Sigmoid colon (tissue), 7 donors: ENCODE data around the gene SEC24C. TPM values are rescaled to one million over a fixed set of nuclear protein-coding genes. Genes with fewer than 3 reads are reported as not detected.

Source experiments
- DNase-seq: peaks from one replicate; pipeline ENCODE4 v3.0.0-alpha.2; 2019
- H3K27ac ChIP-seq, 4 donors: fragments of 200-600 bp; sonication (generic); one replicate each; pipeline ENCODE4 v1.5.1; 2016 to 2019; ENCODE audit warnings: mild to moderate bottlenecking in 1 of 4
- H3K27me3 ChIP-seq, 3 donors: fragments of 200-600 bp; sonication (generic); one replicate each; pipeline ENCODE4 v1.5.1; 2019; ENCODE audit warnings: mild to moderate bottlenecking in 1 of 3
- H3K36me3 ChIP-seq, 4 donors: fragments of 200-600 bp; sonication (generic); one replicate each; pipeline ENCODE4 v1.5.1; 2016 to 2019
- H3K4me1 ChIP-seq, 4 donors: fragments of 200-600 bp; sonication (generic); one replicate each; pipeline ENCODE4 v1.5.1; 2017 to 2019
- H3K4me3 ChIP-seq, 4 donors: fragments of 200-600 bp; sonication (generic); one replicate each; pipeline ENCODE4 v1.5.1; 2017 to 2019; ENCODE audit warnings: mild to moderate bottlenecking in 2 of 4, moderate library complexity in 1 of 4
- H3K9me3 ChIP-seq, 4 donors: fragments of 200-600 bp in 3 of 4; sonication (generic) in 3 of 4; one replicate each; pipeline versions ENCODE4 v1.5.1 to v1.6.1; 2013 to 2019
- CTCF ChIP-seq, 4 experiments: fragments of 450-650 bp in 3 of 4; fragments of 200-600 bp in 1 of 4; IDR thresholded peaks; one replicate each; pipeline ENCODE4 v1.5.1; 2016 to 2019; ENCODE audit warnings: antibody characterized with exemption in 4 of 4, mild to moderate bottlenecking in 3 of 4, moderate library complexity in 2 of 4
- EP300 ChIP-seq, 4 donors: sonication (generic); formaldehyde crosslinking; IDR thresholded peaks; one replicate each; pipeline ENCODE4 v1.6.1; 2017; ENCODE audit warnings: antibody characterized with exemption in 4 of 4
- POLR2A ChIP-seq, 2 donors: fragments of 450-650 bp; IDR thresholded peaks; one replicate each; pipeline ENCODE4 v1.6.1; 2016; ENCODE audit warnings: antibody characterized with exemption in 2 of 2, mild to moderate bottlenecking in 2 of 2, moderate library complexity in 2 of 2
- POLR2AphosphoS5 ChIP-seq, 4 donors: sonication (generic); formaldehyde crosslinking; IDR thresholded peaks; one replicate each; pipeline ENCODE4 v1.6.1; 2017; ENCODE audit warnings: antibody characterized with exemption in 4 of 4
- WGBS, 2 donors: extraction: QIAGEN DNeasy Blood & Tissue Kit; methylation state at CpG; one replicate each; pipeline ENCODE4 v1.1.7; 2013; 5-methylcytosine and 5-hydroxymethylcytosine counted together
- intact Hi-C: fragments of 100-400 bp; cut with DNase I; formaldehyde crosslinking; loops from one replicate; pipeline ENCODE4 v1.15.1; 2023
- polyA plus RNA-seq, 3 donors: library from polyadenylated mRNA; stranded (reverse); fragments of 200-250 nt; gene quantifications; one replicate each; pipeline ENCODE4 v1.2.3, GENCODE V29; 2013
- total RNA-seq, 4 donors: library from RNA; depleted of rRNA; stranded (reverse); fragments of >200 nt; gene quantifications; one replicate each; pipeline ENCODE4 v1.1.0, GENCODE V29; 2016
- donor health status: healthy with polysubstance abuse.
- donor health status: Bipolar disorder and iron deficiency.
- donor health status: healthy.

SEC24C gene
- total and polyA plus RNA-seq, 7 donors = 25.2 to 52.3 (median 37.5) TPM

GRCh38 chr10:73779539-73780197 lies 35.5 kb downstream of the SEC24C start:
- intact Hi-C loops = no loop called here
- peaks cover 0 to 45% (median 43%) of the 10 kb centered on the region in 4 donors for H3K4me1 ChIP-seq
- H3K27ac ChIP-seq = no peak overlapping the region
- H3K27me3 ChIP-seq = no peaks in the 10 kb centered on the region
- no peak overlapping the region for H3K4me3 ChIP-seq
- TF ChIP-seq POLR2A (IDR thresholded peaks at IDR 0.05) = no peak
- no peak for TF ChIP-seq EP300 (IDR thresholded peaks at IDR 0.05)
- TF ChIP-seq POLR2AphosphoS5 (IDR thresholded peaks at IDR 0.05) = no peak
- TF ChIP-seq CTCF (IDR thresholded peaks at IDR 0.05) = no peak
- no peak for DNase-seq
- 84 to 86% methylated on average over 3 of the region's 3 CpGs for WGBS, 2 donors
- H3K36me3 ChIP-seq = peaks cover 0 to 59% (median 11%) of the 10 kb centered on the region in 4 donors
- H3K9me3 ChIP-seq = no peaks in the 10 kb centered on the region

GRCh38 chr10:73780301-73780700 lies 36.1 kb downstream of the SEC24C start:
- H3K4me3 ChIP-seq = no peak overlapping the region

GRCh38 chr10:73780966-73781365 lies 36.8 kb downstream of the SEC24C start:
- H3K9me3 ChIP-seq = no peaks in the 10 kb centered on the region
- peaks cover 0 to 39% (median 39%) of the 10 kb centered on the region in 4 donors for H3K4me1 ChIP-seq
- peaks cover 0 to 50% (median 9%) of the 10 kb centered on the region in 4 donors for H3K36me3 ChIP-seq
- WGBS, 2 donors = 8 to 27% methylated on average over 11 of the region's 11 CpGs
- peak overlapping the region in 3 of 4 donors; percentile 92 to 97 (median 96) for H3K27ac ChIP-seq
- DNase-seq = peak; percentile 58
- intact Hi-C loops = no loop called here
- no peaks in the 10 kb centered on the region for H3K27me3 ChIP-seq
- no peak for TF ChIP-seq CTCF (IDR thresholded peaks at IDR 0.05)
- TF ChIP-seq POLR2A (IDR thresholded peaks at IDR 0.05) = no peak
- TF ChIP-seq POLR2AphosphoS5 (IDR thresholded peaks at IDR 0.05) = no peak
- TF ChIP-seq EP300 (IDR thresholded peaks at IDR 0.05) = no peak
- peak overlapping the region; percentile 72 to 94 (median 92) for H3K4me3 ChIP-seq

More at GRCh38 chr10:73780301-73780700, 36.1 kb downstream of the SEC24C start:
- peak; percentile 55 for DNase-seq
- Histone ChIP-seq H3K4me1 (peaks cover 0 to 43% (median 40%) of the 10 kb centered on the region in 4 donors), H3K27ac (peak overlapping the region in 1 of 4 donors; percentile 16), H3K9me3 (no peaks in the 10 kb centered on the region), H3K36me3 (peaks cover 0 to 57% (median 11%) of the 10 kb centered on the region in 4 donors), H3K27me3 (no peaks in the 10 kb centered on the region)
- WGBS, 2 donors = 75 to 83% methylated on average over 5 of the region's 5 CpGs
- TF ChIP-seq CTCF (IDR thresholded peaks at IDR 0.05) (no peak), POLR2A (IDR thresholded peaks at IDR 0.05) (no peak), EP300 (IDR thresholded peaks at IDR 0.05) (no peak), POLR2AphosphoS5 (IDR thresholded peaks at IDR 0.05) (no peak)
- intact Hi-C loops = no loop called here

GRCh38 chr10:73781548-73781878 lies 37.3 kb downstream of the SEC24C start:
- no peaks in the 10 kb centered on the region for H3K9me3 ChIP-seq
- no peaks in the 10 kb centered on the region for H3K27me3 ChIP-seq
- no peak for DNase-seq
- intact Hi-C loops = no loop called here
- peak overlapping the region; percentile 92 to 97 (median 94) for H3K27ac ChIP-seq
- peak overlapping the region; percentile 72 to 94 (median 92) for H3K4me3 ChIP-seq
- H3K4me1 ChIP-seq = peaks cover 0 to 43% (median 42%) of the 10 kb centered on the region in 4 donors
- 1% methylated on average over 14 of the region's 14 CpGs for WGBS, 2 donors
- peaks cover 0 to 45% (median 9%) of the 10 kb centered on the region in 4 donors for H3K36me3 ChIP-seq
- TF ChIP-seq POLR2AphosphoS5 (IDR thresholded peaks at IDR 0.05) (no peak), CTCF (IDR thresholded peaks at IDR 0.05) (no peak), POLR2A (IDR thresholded peaks at IDR 0.05) (no peak), EP300 (IDR thresholded peaks at IDR 0.05) (no peak)
